RWPE2 (cell line): ENCODE results near the gene EFCAB8.

Experiments used
- ATAC-seq: fragments of 200-7000 bp; cut with Tn5 transposase; 3 replicates; pipeline ENCODE4 v1.9.1; 2021; ENCODE audit warnings: low read depth
- DNase-seq: peaks from one replicate; pipeline ENCODE4 v3.0.0-alpha.2; 2020; ENCODE audit warnings: low spot score
- H3K27ac ChIP-seq: fragments of 450-650 bp; 2 replicates; pipeline ENCODE4 v1.5.1; 2017; ENCODE audit warnings: mild to moderate bottlenecking; ENCODE audit not compliant: poor library complexity, severe bottlenecking
- H3K27me3 ChIP-seq: fragments of 250-450 bp; sonication (Bioruptor Pico); 2 replicates; pipeline ENCODE4 v1.5.1; 2021; ENCODE audit warnings: mild to moderate bottlenecking, moderate library complexity; ENCODE audit not compliant: insufficient read depth, poor library complexity, severe bottlenecking
- H3K36me3 ChIP-seq: fragments of 250-450 bp; sonication (Bioruptor Pico); 2 replicates; pipeline ENCODE4 v1.5.1; 2020; ENCODE audit warnings: low read depth, mild to moderate bottlenecking, moderate library complexity
- H3K4me1 ChIP-seq: fragments of 250-450 bp; sonication (Bioruptor Pico); 2 replicates; pipeline ENCODE4 v1.5.1; 2021; ENCODE audit warnings: mild to moderate bottlenecking, moderate library complexity; ENCODE audit not compliant: insufficient read depth, poor library complexity, severe bottlenecking
- H3K4me3 ChIP-seq: fragments of 250-450 bp; sonication (Bioruptor Pico); 2 replicates; pipeline ENCODE4 v1.5.1; 2021; ENCODE audit warnings: mild to moderate bottlenecking, moderate library complexity; ENCODE audit not compliant: severe bottlenecking
- H3K9me3 ChIP-seq: fragments of 250-450 bp; sonication (Bioruptor Pico); 2 replicates; pipeline ENCODE4 v1.5.1; 2021; ENCODE audit warnings: mild to moderate bottlenecking, moderate library complexity; ENCODE audit not compliant: severe bottlenecking
- TF ChIP-seq, protein P1 (sequence below): fragments of 450-650 bp; IDR thresholded peaks from one replicate; pipeline ENCODE4 v1.5.1; 2017; ENCODE audit warnings: mild to moderate bottlenecking, moderate library complexity; ENCODE audit not compliant: poor library complexity, severe bottlenecking

The EFCAB8 gene

DNA sequence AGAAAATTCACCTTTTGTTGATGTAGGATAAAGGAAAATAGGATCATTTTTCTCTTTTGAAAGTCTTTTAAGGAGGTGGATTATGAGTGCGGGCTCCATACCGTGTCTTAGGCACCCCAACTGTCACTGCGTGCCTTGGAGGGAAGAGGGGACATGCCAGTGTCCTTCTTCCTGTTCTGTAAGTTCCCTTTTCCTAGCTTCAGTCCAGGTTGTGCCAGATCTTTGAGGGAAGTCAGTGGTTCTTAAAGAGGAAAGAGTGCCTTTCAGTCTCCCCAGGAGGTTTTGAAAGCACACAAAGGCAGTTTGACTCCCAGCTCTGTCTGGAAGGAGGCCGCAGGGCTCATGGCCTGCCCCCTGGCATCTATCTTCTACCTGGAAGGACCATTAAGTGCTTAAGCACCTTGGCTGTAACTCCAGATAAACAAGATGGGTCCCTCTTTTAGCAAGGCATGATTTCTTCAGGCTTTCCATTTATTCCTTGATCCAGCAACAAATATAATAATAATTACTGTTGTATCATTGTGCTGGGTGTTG, 13.0 kb downstream of the EFCAB8 start:
- ATAC-seq (no peak), DNase-seq (no peak)
- H3K36me3 ChIP-seq, result 0 out of 2 replicates have a peak, but pooled peaks cover 4% of the 10 kb centered on the region
- H3K4me3 ChIP-seq, result no peak overlapping the region
- H3K4me1 ChIP-seq, result no peaks in the 10 kb centered on the region
- H3K9me3 ChIP-seq, result no peaks in the 10 kb centered on the region
- H3K27me3 ChIP-seq, result no peaks in the 10 kb centered on the region
- no peak overlapping the region for H3K27ac ChIP-seq
- TF ChIP-seq, protein P1, sequence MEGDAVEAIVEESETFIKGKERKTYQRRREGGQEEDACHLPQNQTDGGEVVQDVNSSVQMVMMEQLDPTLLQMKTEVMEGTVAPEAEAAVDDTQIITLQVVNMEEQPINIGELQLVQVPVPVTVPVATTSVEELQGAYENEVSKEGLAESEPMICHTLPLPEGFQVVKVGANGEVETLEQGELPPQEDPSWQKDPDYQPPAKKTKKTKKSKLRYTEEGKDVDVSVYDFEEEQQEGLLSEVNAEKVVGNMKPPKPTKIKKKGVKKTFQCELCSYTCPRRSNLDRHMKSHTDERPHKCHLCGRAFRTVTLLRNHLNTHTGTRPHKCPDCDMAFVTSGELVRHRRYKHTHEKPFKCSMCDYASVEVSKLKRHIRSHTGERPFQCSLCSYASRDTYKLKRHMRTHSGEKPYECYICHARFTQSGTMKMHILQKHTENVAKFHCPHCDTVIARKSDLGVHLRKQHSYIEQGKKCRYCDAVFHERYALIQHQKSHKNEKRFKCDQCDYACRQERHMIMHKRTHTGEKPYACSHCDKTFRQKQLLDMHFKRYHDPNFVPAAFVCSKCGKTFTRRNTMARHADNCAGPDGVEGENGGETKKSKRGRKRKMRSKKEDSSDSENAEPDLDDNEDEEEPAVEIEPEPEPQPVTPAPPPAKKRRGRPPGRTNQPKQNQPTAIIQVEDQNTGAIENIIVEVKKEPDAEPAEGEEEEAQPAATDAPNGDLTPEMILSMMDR, result no peak

DNA sequence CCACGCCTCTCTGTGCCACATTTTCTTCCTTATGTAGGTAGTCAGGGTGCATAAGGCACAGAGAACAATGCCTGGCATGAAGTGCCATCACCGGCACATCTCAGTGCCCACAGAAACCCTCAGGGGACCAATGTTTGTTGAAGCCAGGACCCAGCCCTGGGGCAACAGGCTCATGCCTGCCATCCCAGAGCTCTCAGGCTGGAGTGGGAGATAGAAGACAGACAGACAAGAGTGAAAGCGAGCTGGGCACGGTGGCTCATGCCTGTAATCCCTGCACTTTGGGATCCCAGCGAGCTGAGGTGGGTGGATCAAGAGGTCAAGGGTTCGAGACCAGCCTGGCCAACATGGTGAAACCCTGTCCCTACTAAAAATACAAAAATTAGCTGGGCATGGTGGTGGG, 13.5 kb downstream of the EFCAB8 start:
- Histone ChIP-seq H3K4me1 (no peaks in the 10 kb centered on the region), H3K27ac (no peak overlapping the region), H3K9me3 (no peaks in the 10 kb centered on the region), H3K4me3 (no peak overlapping the region), H3K27me3 (no peaks in the 10 kb centered on the region), H3K36me3 (0 out of 2 replicates have a peak, but pooled peaks cover 4% of the 10 kb centered on the region)
- ATAC-seq (no peak), DNase-seq (peak; percentile 75)
- TF ChIP-seq, protein P1, result no peak

DNA sequence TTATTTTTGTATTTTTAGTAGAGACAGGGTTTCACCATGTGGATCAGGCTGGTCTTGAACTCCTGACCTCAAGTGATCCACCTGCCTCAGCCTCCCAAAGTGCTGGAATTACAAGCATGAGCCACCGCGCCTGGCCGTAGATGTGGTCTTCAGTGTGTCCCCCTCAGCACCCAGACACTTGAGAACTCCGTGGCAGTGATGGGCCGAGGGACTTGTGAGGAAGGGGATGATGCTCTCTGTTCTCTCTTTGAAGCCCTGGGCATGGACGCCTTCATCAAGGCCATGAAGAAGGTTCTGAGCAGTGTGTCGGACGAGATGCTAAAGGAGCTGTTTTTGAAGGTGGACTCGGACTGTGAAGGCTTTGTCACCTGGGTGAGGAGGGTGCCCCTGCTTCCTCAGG, 16.9 kb downstream of the EFCAB8 start:
- Histone ChIP-seq H3K27ac (no peak overlapping the region), H3K4me3 (no peak overlapping the region), H3K9me3 (no peaks in the 10 kb centered on the region), H3K27me3 (no peaks in the 10 kb centered on the region), H3K36me3 (0 out of 2 replicates have a peak, but pooled peaks cover 4% of the 10 kb centered on the region), H3K4me1 (no peaks in the 10 kb centered on the region)
- DNase-seq (peak; percentile 79), ATAC-seq (no peak)
- TF ChIP-seq, protein P1, result no peak

DNA sequence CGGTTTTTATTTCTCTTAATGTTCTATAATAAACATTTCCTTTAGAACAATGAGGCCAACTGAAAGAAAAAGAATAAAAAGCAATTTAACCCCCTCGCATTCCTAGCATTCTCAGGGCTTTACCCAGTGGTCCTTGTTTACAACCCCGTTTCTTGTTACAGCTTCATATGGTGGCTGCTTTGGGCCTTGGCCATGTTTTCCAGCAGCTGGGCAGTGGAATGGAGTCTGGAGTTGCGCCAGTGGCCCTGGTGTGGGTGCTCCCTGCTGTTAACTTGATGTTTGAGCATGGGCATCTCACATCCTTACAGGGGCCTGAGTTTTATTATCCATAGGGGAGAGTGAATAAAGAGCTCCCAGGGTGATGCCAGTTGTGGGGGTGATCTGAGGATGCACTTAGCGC, 18.8 kb downstream of the EFCAB8 start:
- H3K4me1 ChIP-seq, result no peaks in the 10 kb centered on the region
- no peak overlapping the region for H3K4me3 ChIP-seq
- 0 out of 2 replicates have a peak, but pooled peaks cover 4% of the 10 kb centered on the region for H3K36me3 ChIP-seq
- no peak for DNase-seq
- H3K27me3 ChIP-seq, result no peaks in the 10 kb centered on the region
- ATAC-seq, result no peak
- H3K9me3 ChIP-seq, result no peaks in the 10 kb centered on the region
- TF ChIP-seq, protein P1, result no peak
- no peak overlapping the region for H3K27ac ChIP-seq

DNA sequence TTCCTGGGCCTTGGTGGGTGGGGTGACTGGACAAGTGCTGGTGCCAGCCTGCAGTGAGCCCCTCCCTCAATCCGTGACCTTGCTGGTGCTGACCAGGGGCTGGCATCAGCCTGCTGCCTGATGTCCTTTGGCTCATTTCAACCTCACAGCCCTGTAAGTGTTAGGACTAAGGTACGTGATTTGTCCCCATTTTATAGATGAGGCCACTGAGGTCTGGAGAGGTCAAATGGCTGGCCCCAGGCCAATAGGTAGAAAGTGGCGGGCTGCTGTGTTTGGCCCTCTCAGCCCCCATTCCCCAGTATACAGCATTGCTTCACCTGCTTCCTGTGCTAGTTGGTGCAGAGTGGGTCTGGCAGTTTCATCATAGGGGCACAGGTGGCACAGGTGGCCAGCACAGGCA, 20.1 kb downstream of the EFCAB8 start:
- H3K27ac ChIP-seq, result no peak overlapping the region
- no peaks in the 10 kb centered on the region for H3K27me3 ChIP-seq
- H3K9me3 ChIP-seq, result no peaks in the 10 kb centered on the region
- no peak; the same call in 2 of the 3 replicates for ATAC-seq
- 0 out of 2 replicates have a peak, but pooled peaks cover 4% of the 10 kb centered on the region for H3K36me3 ChIP-seq
- no peak overlapping the region for H3K4me3 ChIP-seq
- no peaks in the 10 kb centered on the region for H3K4me1 ChIP-seq
- TF ChIP-seq, protein P1, result no peak
- no peak for DNase-seq
